HL-60/S4 (cell line): ENCODE results near the gene PHF12.
"Not testable (repeated sequence)": the region's sequence is repeated elsewhere in the genome, so short reads cannot be mapped to it uniquely, and the experiment has no call there.

ENCODE experiments used
- in situ Hi-C: fragments of 300-500 bp; cut with MboI; formaldehyde crosslinking; loops from 2 replicates; pipeline ENCODE4 v1.14.3; 2022; ENCODE audit warnings: low sequenced_read_pairs

Gene PHF12

GRCh38 chr17:28888832-28889231 lies 62.5 kb downstream of the PHF12 start:
- in situ Hi-C loops, result no loop called here

GRCh38 chr17:28887871-28888471 lies 63.3 kb downstream of the PHF12 start:
- in situ Hi-C loops, result no loop called here

DNA sequence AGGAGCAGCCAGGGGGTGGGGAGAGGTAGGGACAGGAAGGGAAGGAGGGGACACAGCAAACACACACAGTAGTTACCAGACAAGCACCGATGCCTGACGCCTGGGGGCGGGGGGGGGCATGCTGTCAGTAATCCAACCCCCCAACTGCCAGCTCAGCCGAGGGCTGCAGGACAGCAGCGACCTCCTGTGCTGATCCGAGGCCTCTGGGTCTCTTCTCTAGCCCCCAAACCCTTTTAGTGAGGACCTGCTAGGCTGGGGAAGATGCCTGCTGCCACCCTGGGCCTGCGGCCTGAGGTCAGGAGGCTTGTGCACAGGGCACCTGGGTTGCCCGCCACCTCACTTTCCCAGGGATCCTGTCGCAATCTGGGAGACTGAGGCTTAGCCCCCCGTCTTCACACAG lies 65.4 kb downstream of the PHF12 start:
- in situ Hi-C loops, result no loop called here

DNA sequence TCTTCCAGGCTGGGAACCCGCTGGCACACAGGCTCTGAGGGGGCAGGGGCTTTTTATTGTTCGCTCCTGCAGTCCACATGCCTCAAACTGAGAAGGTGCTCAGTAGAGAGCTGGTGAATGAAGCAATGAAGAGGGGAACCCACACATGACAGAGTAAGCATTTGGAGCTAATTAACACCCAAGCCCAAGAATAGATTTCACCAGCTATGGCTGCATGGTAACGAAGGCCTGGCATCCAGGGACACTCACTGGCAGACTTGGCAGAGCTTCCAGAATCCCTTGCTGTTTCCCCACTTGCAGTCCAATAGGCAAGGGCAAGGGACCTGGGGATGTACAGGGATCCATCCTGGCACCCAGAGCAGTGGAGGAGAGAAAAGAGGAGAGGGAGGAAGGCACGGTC lies 66.0 kb downstream of the PHF12 start:
- in situ Hi-C loops, result no loop called here

DNA sequence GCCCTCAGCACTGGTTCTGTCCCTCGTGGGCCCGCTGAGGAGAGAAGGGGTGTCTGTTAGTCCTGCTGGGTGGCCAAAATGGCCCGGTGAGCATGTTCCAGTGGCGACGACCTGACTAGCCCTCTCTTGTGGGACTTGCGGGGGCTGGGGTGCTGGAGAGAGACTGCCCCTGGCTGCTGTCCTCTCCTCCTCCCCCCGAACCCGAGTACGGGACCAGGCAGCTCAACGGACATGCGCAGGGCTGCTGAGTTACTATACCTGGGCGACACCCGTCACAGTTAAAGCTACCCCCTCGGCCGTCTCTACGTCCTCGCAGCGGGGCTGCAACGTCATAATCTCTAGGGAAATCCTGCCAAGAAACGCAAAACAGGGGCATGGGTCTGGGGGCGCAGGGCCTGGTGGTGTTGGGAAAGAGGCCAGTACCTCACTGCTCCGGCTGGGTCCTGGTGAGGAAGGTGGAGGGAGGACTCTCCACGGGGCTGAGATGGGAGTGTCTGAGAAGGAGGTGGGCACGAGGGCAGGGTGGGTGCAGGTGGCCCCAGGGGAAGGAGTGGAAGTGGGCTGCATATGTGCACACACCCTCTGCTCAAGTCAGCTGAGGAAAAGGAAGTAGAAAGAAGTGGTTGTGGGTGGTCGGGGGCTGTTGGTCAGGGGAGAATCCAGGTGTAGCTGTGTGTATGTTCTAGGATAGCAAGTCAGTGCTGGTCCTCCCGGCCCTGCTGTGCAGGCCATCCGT lies 67.2 kb downstream of the PHF12 start:
- in situ Hi-C loops, result no loop called here

- in situ Hi-C loops, result no loop called here
Observed at GRCh38 chr17:28882154-28882895, 69.0 kb downstream of the PHF12 start.

- in situ Hi-C loops, result no loop called here
Observed at GRCh38 chr17:28881533-28882056, 69.7 kb downstream of the PHF12 start.

DNA sequence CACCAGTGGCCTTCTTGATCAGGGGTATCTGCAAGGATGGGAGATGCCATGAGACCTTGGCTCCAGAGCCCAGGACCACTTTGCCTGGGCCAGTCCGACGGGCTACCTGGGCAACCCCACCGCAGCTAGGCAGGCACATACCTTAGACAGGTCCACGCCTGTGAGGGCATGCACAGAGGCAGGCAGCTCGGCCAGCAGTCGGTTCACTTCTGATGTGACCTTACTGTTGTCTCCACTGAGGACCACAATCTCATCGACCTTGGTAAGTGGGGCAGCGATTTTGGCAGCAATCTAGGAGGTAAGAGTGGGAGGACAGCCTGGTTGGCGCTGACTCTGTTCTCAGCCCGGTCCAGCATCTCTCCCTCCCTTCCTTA lies 70.8 kb downstream of the PHF12 start:
- in situ Hi-C loops, result no loop called here

DNA sequence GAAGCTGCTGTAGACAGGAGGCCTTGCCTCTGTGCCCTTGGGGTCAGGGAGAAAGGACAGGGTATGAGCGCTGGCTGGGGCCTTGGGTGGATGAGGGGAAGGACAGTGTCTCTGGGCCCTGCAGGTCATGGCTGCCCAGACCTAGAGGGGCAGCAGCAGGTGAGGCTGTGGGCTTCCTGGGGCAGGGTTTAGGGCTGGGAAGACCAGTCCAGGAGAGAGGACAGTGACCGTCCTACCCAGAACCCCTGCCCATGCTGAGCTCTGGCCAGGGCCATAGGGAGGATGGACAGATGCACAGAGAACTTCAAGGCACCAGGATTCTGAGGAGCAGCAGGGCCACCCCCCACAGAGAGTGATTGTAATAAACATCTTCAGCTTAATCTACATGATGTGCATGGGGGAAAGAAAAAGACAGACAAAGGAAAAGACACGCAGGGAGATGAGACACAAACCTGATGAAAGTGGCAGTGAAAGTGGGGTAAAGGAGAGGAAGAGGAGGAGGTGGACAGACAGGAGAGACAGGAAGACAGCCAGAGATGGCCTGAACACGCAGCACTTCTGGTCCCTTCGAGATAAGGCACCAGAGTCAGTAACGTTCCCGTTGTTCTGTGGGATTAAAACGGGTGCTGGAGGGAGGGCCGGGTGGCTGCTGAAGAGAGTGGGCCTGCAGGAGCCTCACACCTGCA lies 71.3 kb downstream of the PHF12 start:
- in situ Hi-C loops, result no loop called here

GRCh38 chr17:28878981-28879380 lies 72.3 kb downstream of the PHF12 start:
- in situ Hi-C loops, result no loop called here

GRCh38 chr17:28878158-28878910 lies 73.0 kb downstream of the PHF12 start:
- in situ Hi-C loops, result no loop called here

DNA sequence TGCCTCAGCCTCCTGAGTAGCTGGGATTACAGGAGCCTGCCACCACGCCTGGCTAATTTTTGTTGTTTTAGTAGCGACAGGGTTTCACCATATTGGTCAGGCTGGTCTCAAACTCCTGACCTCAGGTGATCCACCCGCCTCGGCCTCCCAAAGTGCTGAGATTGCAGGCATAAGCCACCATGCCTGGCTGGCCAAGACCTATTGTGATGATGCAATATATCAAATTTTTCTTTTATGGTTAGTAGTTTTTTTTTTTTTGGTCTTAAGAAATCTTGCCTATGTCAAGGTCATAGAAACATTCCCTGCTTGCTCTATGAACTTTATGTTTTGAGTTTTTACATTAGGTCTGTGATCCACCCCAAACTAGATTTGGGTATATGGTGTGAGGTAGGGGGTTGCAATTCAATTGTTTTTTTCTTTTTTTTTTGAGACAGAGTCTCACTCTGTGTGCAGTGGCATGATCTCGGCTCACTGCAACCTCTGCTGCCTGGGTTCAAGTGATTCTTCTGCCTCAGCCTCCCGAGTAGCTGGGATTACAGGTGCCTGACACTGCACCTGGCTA lies 74.1 kb downstream of the PHF12 start:
- in situ Hi-C loops, result not testable (repeated sequence)

DNA sequence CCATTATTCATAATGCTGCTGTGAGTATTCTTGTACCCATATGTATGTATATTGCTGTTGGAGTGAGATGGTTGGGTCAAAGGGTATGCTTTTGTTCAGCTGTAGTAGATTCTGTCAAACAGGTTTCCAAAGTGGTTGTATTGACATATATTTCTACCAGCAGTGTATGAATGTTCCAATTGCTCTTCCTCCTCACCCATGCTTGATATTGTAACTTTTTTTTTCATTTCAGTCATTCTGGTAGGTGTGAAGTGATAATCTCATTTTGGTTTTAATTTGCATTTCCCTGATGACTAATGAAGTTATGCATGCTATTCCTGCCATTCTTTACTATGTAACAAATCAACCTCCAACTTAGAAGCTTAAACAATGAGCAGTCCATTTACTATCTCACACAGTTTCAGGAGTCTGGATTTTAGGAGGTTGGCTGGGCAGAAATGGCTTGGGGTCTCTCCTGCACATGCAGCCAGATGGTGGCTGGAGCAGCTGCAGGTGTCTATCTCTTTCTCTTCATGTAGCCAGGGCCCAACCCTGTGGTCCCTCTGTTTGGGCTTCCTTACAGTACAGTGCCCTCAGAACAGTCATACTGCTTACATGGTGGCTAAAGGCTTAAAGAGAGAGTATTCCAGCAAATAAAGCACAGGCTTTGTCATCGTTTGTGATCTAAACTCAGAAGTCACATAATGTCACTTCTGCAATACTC lies 75.3 kb downstream of the PHF12 start:
- in situ Hi-C loops, result no loop called here

DNA sequence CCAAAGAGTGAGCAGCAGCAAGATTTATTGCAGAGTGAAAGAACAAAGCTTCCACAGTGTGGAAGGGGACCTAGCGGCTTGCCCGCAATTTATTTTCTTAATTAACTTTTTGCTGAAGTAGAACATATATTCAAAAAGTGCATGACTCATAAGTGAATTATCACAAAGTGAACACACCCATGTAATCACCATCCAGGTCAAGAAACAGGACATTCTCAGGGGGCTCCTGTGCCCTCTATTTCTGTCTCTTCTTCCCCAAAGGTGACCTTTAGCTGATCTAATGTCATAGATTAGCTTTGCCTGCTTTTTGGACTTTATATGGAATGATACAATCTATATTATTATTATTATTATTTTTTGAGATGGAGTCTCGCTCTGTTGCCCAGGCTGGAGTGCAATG lies 76.6 kb downstream of the PHF12 start:
- in situ Hi-C loops, result no loop called here

GRCh38 chr17:28873839-28874238 lies 77.5 kb downstream of the PHF12 start:
- in situ Hi-C loops, result no loop called here

DNA sequence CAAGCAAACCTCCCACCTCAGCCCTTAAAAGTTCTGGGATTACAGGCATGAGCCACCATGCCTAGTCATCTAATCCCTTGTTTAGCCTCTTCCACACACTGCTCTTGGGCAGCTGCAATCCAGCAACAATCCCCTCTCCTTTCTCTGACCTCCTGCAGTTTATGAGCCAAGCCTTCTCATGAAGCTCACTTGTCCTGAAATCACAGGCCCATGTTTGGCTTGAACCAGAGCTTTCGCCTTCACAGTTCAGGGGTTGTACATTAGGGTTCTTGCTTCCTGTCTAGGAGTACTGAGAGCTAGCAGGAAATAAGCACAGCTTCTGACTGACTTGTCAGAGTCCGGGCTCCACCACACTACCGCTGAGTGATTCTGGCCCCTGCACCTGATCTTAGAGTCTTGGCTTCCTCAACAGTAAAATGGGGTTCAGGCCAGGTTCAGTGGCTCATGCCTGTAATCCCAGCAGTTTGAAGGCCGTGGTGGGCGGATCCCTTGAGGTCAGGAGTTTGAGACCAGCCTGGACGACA lies 80.2 kb downstream of the PHF12 start:
- in situ Hi-C loops, result no loop called here

- in situ Hi-C loops, result no loop called here
Observed at GRCh38 chr17:28867276-28867675, 84.0 kb downstream of the PHF12 start.

DNA sequence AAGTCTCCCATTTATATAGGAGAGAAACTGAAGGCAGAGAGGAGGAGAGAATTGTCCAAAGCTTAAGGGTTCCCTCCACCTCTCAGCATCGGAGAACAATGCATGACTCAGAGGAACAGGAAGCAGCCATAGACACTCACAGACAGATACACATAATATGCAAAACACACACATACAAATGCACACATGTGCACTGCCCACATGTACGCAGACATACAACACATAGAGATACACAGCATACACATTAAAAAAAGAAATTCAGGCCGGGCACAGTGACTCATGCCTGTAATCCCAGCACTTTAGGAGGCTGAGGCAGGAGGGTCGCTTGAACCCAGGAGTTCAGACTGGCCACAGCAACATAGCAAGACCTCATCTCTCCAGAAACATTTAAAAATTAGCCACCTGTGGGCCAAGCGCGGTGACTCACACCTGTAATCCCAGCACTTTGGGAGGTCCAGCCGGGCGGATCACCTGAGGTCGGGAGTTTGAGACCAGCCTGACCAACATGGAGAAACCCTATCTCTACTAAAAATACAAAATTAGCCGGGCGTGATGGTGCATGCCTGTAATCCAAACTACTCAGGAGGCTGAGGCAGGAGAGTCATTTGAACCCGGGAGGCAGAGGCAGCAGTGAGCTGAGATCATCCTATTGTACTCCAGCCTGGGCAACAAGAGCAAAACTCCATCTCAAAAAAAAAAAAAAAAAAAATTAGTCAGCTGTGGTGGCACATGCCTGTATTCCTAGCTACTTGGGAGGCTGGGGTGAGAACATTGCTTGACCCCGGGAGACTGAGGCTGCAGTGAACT lies 85.2 kb downstream of the PHF12 start:
- in situ Hi-C loops, result no loop called here
